Chondrocyte (in vitro differentiated cells): Measurements from ENCODE around the gene STON1. TPM values are rescaled to one million over a fixed set of nuclear protein-coding genes. Genes with fewer than 3 reads are reported as not detected.
"Not testable (repeated sequence)": the region's sequence is repeated elsewhere in the genome, so short reads cannot be mapped to it uniquely, and the experiment has no call there.

Source experiments
- DNase-seq: peaks from one replicate; pipeline ENCODE4 v3.0.0; 2021; ENCODE audit warnings: mixed read lengths, low spot score
- H3K27ac Mint-ChIP-seq: one replicate; pipeline ENCODE4 v1.8.0; 2021; ENCODE audit warnings: mild to moderate bottlenecking, moderate library complexity, mixed read lengths; ENCODE audit not compliant: unreplicated experiment
- H3K27me3 Mint-ChIP-seq: 2 replicates; pipeline ENCODE4 v1.8.0; 2021; ENCODE audit warnings: low read depth, mixed read lengths
- H3K36me3 Mint-ChIP-seq: 2 replicates; pipeline ENCODE4 v1.8.0; 2021; ENCODE audit warnings: low read depth, mixed read lengths
- H3K4me1 Mint-ChIP-seq: 2 replicates; pipeline ENCODE4 v1.8.0; 2021; ENCODE audit warnings: low read depth, mild to moderate bottlenecking, mixed read lengths
- H3K4me3 Mint-ChIP-seq: one replicate; pipeline ENCODE4 v1.8.0; 2021; ENCODE audit warnings: mild to moderate bottlenecking, moderate library complexity, mixed read lengths; ENCODE audit not compliant: unreplicated experiment
- H3K9me3 Mint-ChIP-seq: 2 replicates; pipeline ENCODE4 v1.8.0; 2021; ENCODE audit warnings: low read depth, mixed read lengths
- total RNA-seq: library from RNA; stranded (reverse); gene quantifications from 3 replicates; pipeline ENCODE4 v1.2.1, GENCODE V29; 2021
- TF ChIP-seq, protein P1 (sequence below): fragments of 200-600 bp; sonication (generic); IDR thresholded peaks from 2 replicates; pipeline ENCODE4 v1.5.0; 2021; ENCODE audit warnings: antibody characterized with exemption, mild to moderate bottlenecking, moderate library complexity

Gene STON1
- total RNA-seq, 1 donor from 2014 or later: 9.6 TPM

DNA sequence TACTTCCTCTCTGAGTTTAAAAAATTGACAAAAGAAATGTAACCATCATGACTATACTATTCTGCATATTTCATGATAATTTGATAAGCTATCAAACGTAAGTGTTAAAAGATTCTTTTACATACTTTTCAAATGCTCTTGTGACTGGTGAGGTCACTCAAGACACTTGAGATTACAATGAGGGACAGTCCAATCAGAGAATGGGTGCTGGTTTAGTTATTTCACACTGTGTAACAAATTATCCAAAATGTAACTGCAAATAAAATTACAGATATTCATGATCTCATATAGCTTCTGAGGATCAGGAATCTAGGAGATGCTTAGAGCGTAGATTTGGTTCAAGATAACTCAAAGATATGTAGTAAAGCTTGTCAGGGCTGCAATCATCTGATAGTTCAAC lies 83.3 kb downstream of the STON1 start:
- DNase-seq: no peak
- Mint-ChIP-seq H3K36me3 (peaks cover 2% of the 10 kb centered on the region), H3K27ac (no peak overlapping the region), H3K4me1 (no peaks in the 10 kb centered on the region), H3K9me3 (peaks cover 6% of the 10 kb centered on the region), H3K4me3 (no peak overlapping the region), H3K27me3 (no peaks in the 10 kb centered on the region)
- TF ChIP-seq, protein P1, sequence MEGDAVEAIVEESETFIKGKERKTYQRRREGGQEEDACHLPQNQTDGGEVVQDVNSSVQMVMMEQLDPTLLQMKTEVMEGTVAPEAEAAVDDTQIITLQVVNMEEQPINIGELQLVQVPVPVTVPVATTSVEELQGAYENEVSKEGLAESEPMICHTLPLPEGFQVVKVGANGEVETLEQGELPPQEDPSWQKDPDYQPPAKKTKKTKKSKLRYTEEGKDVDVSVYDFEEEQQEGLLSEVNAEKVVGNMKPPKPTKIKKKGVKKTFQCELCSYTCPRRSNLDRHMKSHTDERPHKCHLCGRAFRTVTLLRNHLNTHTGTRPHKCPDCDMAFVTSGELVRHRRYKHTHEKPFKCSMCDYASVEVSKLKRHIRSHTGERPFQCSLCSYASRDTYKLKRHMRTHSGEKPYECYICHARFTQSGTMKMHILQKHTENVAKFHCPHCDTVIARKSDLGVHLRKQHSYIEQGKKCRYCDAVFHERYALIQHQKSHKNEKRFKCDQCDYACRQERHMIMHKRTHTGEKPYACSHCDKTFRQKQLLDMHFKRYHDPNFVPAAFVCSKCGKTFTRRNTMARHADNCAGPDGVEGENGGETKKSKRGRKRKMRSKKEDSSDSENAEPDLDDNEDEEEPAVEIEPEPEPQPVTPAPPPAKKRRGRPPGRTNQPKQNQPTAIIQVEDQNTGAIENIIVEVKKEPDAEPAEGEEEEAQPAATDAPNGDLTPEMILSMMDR: no peak

DNA sequence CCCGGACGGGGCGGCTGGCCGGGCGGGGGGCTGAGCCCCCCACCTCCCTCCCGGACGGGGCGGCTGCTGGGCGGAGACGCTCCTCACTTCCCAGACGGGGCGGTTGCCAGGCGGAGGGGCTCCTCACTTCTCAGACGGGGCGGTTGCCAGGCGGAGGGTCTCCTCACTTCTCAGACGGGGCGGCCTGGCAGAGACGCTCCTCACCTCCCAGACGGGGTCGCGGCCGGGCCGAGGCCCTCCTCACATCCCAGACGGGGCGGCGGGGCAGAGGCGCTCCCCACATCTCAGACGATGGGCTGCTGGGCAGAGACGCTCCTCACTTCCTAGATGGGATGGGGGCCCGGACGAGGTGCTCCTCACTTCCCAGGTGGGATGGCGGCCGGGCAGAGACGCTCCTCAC lies 84.6 kb downstream of the STON1 start:
- not testable (repeated sequence) for H3K36me3 Mint-ChIP-seq, DNase-seq, H3K27ac Mint-ChIP-seq, H3K4me3 Mint-ChIP-seq, H3K4me1 Mint-ChIP-seq, H3K9me3 Mint-ChIP-seq, H3K27me3 Mint-ChIP-seq

DNA sequence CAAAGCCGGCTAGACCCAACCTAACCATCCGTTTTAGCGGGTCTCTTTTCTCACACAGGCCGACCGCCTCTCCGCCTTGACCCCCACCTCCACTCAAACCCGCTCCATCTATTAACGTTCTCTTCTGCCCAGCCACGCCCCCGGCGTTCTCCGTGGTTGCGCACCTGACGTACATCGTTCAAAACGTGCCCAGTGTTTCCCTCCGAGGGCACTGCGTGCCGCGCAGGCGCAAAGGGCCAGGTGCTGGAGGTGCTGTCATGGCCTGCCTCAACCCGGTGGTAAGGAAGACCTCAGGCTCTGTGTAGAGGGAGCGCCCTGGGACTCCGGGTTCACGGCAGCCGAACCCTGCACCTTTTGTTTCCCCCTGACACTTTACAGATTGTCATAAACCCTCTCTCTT lies 87.7 kb downstream of the STON1 start, which contains the start of gene GTF2A1L:
GTF2A1L (plus strand) TSS at position 239 of the 400 bp plus-strand sequence; CDS start at position 258, 19 bp downstream.
- H3K36me3 Mint-ChIP-seq: no peaks in the 10 kb centered on the region
- no peak within 1 kb of the TSS for H3K27ac Mint-ChIP-seq
- H3K9me3 Mint-ChIP-seq: peaks cover 6% of the 10 kb centered on the region
- H3K4me1 Mint-ChIP-seq: no peaks in the 10 kb centered on the region
- TF ChIP-seq, protein P1: no peak
- no peak within 1 kb of the TSS for H3K4me3 Mint-ChIP-seq
- DNase-seq: no peak
- H3K27me3 Mint-ChIP-seq: no peaks in the 10 kb centered on the region

DNA sequence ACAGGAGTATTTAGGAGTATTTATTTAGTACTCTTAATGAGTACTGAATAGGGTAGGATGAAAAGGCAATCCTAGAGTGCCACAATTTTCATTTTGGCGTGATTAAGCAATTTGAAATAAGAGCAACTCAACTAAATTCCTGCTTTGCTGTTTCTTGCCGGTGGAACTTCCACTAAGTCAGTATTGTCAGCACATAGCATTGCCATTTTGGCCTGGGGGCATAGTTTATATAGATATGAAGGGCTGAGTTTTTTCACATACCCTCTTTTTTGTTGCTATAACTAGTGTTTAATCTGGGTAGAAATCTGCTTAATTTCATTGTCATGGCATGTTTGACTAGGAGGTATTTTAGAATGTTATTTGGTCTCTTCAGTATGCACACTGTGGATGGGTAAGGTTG lies 89.6 kb downstream of the STON1 start:
- Mint-ChIP-seq H3K27me3 (no peaks in the 10 kb centered on the region), H3K9me3 (peaks cover 3% of the 10 kb centered on the region), H3K4me3 (no peak overlapping the region), H3K4me1 (no peaks in the 10 kb centered on the region), H3K36me3 (no peaks in the 10 kb centered on the region), H3K27ac (no peak overlapping the region)
- TF ChIP-seq, protein P1: no peak
- no peak for DNase-seq

DNA sequence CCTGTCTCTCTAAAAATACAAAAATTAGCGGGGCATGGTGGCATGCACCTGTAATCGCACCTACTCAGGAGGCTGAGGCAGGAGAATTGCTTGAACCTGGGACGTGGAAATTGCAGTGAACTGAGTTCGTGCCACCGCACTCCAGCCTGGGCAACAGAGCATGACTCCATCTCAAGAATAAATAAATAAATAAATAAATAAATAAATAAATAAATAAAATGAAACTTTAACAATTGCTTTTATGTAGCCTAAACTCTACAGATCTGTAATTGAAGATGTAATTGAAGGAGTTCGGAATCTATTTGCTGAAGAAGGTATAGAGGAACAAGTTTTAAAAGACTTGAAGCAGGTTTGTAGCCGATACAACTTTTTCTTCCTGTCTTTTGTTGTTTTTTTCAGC lies 90.7 kb downstream of the STON1 start:
- TF ChIP-seq, protein P1: no peak
- no peaks in the 10 kb centered on the region for H3K27me3 Mint-ChIP-seq
- peaks cover 3% of the 10 kb centered on the region for H3K9me3 Mint-ChIP-seq
- no peaks in the 10 kb centered on the region for H3K36me3 Mint-ChIP-seq
- no peak overlapping the region for H3K4me3 Mint-ChIP-seq
- no peak overlapping the region for H3K27ac Mint-ChIP-seq
- no peak for DNase-seq
- no peaks in the 10 kb centered on the region for H3K4me1 Mint-ChIP-seq

DNA sequence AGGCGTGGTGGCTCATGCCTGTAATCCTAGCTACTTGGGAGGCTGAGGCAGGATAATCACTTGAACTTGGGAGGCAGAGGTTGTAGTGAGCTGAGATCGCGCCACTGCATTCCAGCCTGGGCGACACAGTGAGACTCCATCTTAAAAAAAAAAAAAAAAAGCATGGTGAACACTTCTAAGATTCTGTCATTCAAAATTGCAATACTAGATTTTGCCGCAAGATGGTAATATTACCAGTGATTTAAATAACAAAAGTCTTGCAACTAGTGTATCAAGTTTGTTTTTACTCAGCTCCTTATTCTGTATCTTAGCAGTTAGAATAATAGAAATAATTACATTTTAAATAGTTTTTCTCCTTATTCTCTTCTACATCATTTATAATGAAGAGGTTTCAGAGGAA lies 92.7 kb downstream of the STON1 start:
- not testable (repeated sequence) for H3K27me3 Mint-ChIP-seq, H3K4me3 Mint-ChIP-seq, H3K27ac Mint-ChIP-seq, H3K36me3 Mint-ChIP-seq, H3K9me3 Mint-ChIP-seq, DNase-seq, H3K4me1 Mint-ChIP-seq
- TF ChIP-seq, protein P1: peak; percentile 37
